ENCODE measurements around the gene SLC38A9. TPM values are rescaled to one million over a fixed set of nuclear protein-coding genes. Genes with fewer than 3 reads are reported as not detected.
A peak's percentile ranks its signal among the peaks of the same experiment; 100 is the strongest.

Gene SLC38A9
- total RNA-seq, 2 donors from 2014 or later, result 38.5 to 41.7 TPM

DNA sequence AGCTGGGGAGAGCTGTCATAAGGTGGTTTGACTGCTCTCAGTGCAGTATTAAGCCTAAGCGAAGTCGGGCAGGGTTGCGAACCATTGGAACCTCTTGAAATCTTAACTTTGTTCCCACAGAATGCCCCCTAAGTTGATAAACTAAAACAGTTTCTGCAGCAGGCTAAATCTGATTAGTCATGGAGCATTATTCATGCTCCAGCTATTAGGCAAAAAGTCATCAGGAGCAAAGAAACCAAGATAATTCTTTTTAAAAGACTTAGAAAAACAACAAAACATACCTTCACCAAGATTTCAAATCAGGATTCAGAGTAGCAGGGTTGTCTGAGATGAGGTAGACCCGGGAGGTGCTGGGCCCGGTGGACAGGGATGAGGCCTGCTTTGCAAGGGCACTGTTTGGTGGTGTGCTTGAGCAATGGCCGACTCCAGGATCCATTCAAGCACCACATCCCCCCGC, 107.5 kb downstream of the SLC38A9 start:
- Mint-ChIP-seq H3K27ac (no peak overlapping the region), H3K4me1 (peaks cover 38% of the 10 kb centered on the region), H3K36me3 (ENCODE audit: low read depth) (no peaks in the 10 kb centered on the region), H3K4me3 (no peak overlapping the region), H3K9me3 (no peaks in the 10 kb centered on the region), H3K27me3 (ENCODE audit: insufficient read depth) (no peaks in the 10 kb centered on the region)
- no peak for DNase-seq
- no peak overlapping the region for H3K4me3 ChIP-seq (ENCODE audit: low read length)
- 96% methylated on average over 3 to 6 of the region's 7 CpGs for WGBS, 2 experiments (ENCODE audit: insufficient coverage in 1 of 2, insufficient read length in 1 of 2)
- H3K4me1 ChIP-seq (ENCODE audit: control insufficient read depth, insufficient read depth, low read length), result no peaks in the 10 kb centered on the region
- H3K27ac ChIP-seq (ENCODE audit: low read depth, low read length), result peak overlapping the region; percentile 41
- H3K9me3 ChIP-seq (ENCODE audit: control insufficient read depth, low read length), result no peaks in the 10 kb centered on the region
- H3K36me3 ChIP-seq (ENCODE audit: control insufficient read depth, insufficient read depth, low read length), result no peaks in the 10 kb centered on the region
- TF ChIP-seq, protein P1, sequence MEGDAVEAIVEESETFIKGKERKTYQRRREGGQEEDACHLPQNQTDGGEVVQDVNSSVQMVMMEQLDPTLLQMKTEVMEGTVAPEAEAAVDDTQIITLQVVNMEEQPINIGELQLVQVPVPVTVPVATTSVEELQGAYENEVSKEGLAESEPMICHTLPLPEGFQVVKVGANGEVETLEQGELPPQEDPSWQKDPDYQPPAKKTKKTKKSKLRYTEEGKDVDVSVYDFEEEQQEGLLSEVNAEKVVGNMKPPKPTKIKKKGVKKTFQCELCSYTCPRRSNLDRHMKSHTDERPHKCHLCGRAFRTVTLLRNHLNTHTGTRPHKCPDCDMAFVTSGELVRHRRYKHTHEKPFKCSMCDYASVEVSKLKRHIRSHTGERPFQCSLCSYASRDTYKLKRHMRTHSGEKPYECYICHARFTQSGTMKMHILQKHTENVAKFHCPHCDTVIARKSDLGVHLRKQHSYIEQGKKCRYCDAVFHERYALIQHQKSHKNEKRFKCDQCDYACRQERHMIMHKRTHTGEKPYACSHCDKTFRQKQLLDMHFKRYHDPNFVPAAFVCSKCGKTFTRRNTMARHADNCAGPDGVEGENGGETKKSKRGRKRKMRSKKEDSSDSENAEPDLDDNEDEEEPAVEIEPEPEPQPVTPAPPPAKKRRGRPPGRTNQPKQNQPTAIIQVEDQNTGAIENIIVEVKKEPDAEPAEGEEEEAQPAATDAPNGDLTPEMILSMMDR (conservative IDR thresholded peaks at IDR 0.05), result no peak
- H3K27me3 ChIP-seq (ENCODE audit: control insufficient read depth, insufficient read depth, low read length, poor library complexity, severe bottlenecking), result peaks cover 6% of the 10 kb centered on the region
- no peak overlapping the region for H3K9ac ChIP-seq (ENCODE audit: extremely low read depth, low read length, poor library complexity, severe bottlenecking)

DNA sequence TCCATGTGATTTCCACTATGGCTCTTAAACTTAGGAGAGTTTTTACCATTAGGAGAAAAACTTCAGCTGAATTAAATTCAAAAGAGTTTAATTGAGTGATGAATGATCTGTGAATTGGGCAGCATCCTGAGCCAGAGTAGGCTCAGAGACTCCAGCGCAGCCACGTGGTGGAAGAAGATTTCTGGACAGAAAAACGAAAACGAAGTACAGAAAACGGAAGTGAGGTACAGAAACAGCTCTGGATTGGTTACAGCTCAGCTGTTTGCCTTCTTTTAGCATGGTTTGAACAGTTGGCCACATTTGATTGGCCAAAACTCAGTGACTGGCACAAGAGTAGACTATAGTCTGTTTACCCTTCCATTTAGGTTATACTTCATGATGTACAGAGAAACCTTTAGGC, 108.2 kb downstream of the SLC38A9 start:
- no peaks in the 10 kb centered on the region for H3K4me1 ChIP-seq (ENCODE audit: control insufficient read depth, insufficient read depth, low read length)
- H3K27me3 ChIP-seq (ENCODE audit: control insufficient read depth, insufficient read depth, low read length, poor library complexity, severe bottlenecking), result no peaks in the 10 kb centered on the region
- H3K36me3 ChIP-seq (ENCODE audit: control insufficient read depth, insufficient read depth, low read length), result no peaks in the 10 kb centered on the region
- H3K4me1 Mint-ChIP-seq, result peaks cover 33% of the 10 kb centered on the region
- TF ChIP-seq, protein P1 (conservative IDR thresholded peaks at IDR 0.05), result no peak
- no peak overlapping the region for H3K9ac ChIP-seq (ENCODE audit: extremely low read depth, low read length, poor library complexity, severe bottlenecking)
- DNase-seq, result no peak
- no peak overlapping the region for H3K27ac ChIP-seq (ENCODE audit: low read depth, low read length)
- no peak overlapping the region for H3K27ac Mint-ChIP-seq
- no peaks in the 10 kb centered on the region for H3K9me3 Mint-ChIP-seq
- 82 to 86% methylated on average over 5 of the region's 5 CpGs for WGBS, 2 experiments (ENCODE audit: insufficient coverage in 1 of 2, insufficient read length in 1 of 2)
- H3K4me3 Mint-ChIP-seq, result no peak overlapping the region
- H3K36me3 Mint-ChIP-seq (ENCODE audit: low read depth), result no peaks in the 10 kb centered on the region
- no peaks in the 10 kb centered on the region for H3K27me3 Mint-ChIP-seq (ENCODE audit: insufficient read depth)
- H3K4me3 ChIP-seq (ENCODE audit: low read length), result no peak overlapping the region
- H3K9me3 ChIP-seq (ENCODE audit: control insufficient read depth, low read length), result no peaks in the 10 kb centered on the region

DNA sequence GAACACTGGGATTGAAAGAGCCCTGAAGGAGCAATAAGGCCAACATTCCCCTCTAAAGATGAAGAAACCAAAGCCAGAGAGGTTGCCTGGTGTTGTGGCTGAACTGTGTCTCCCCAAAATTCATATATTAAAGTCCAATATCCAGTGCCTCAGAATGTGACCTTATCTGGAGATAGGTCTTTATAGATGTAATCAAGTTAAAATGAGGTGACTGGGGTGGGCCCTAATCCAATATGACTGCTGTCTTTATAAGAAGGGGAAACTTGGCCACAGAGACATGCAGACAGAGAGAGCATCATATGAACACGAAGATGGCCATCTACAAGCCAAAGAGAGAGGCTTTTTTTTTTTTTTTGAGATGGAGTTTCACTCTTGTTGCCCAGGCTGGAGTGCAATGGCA, 110.5 kb downstream of the SLC38A9 start:
- Mint-ChIP-seq H3K9me3 (no peaks in the 10 kb centered on the region), H3K36me3 (ENCODE audit: low read depth) (no peaks in the 10 kb centered on the region), H3K27me3 (ENCODE audit: insufficient read depth) (no peaks in the 10 kb centered on the region), H3K4me1 (peaks cover 41% of the 10 kb centered on the region), H3K27ac (no peak overlapping the region), H3K4me3 (no peak overlapping the region)
- TF ChIP-seq, protein P1 (conservative IDR thresholded peaks at IDR 0.05), result no peak
- Histone ChIP-seq H3K9ac (ENCODE audit: extremely low read depth, low read length, poor library complexity, severe bottlenecking) (no peak overlapping the region), H3K9me3 (ENCODE audit: control insufficient read depth, low read length) (no peaks in the 10 kb centered on the region), H3K36me3 (ENCODE audit: control insufficient read depth, insufficient read depth, low read length) (no peaks in the 10 kb centered on the region), H3K4me1 (ENCODE audit: control insufficient read depth, insufficient read depth, low read length) (no peaks in the 10 kb centered on the region), H3K27ac (ENCODE audit: low read depth, low read length) (no peak overlapping the region), H3K27me3 (ENCODE audit: control insufficient read depth, insufficient read depth, low read length, poor library complexity, severe bottlenecking) (no peaks in the 10 kb centered on the region), H3K4me3 (ENCODE audit: low read length) (no peak overlapping the region)
- DNase-seq, result no peak
- 92 to 94% methylated on average over 1 of the region's 1 CpG for WGBS, 2 experiments (ENCODE audit: insufficient coverage in 1 of 2, insufficient read length in 1 of 2)

Measured in endodermal cell (in vitro differentiated cells).